Forelimb muscle (tissue), 1 donor: ENCODE measurements around the gene RERE. TPM values are rescaled to one million over a fixed set of nuclear protein-coding genes. Genes with fewer than 3 reads are reported as not detected.

ENCODE experiments used
- DNase-seq: peaks from one replicate; pipeline ENCODE4 v3.0.0-alpha.2; 2013; ENCODE audit warnings: low read depth
- polyA plus RNA-seq: library from polyadenylated mRNA; unstranded; fragments of 120-200 nt; gene quantifications from one replicate; pipeline ENCODE4 v1.2.1, GENCODE V29; 2013; ENCODE audit not compliant: insufficient read length

Gene RERE
- 72.2 TPM for polyA plus RNA-seq

GRCh38 chr1:8817412-8818324, at the start of gene RERE:
Gene RERE (minus strand): TSS chr1:8817640.
- peak; percentile 70 for DNase-seq

- no peak for DNase-seq
These were observed 49.5 kb upstream of the RERE start for GRCh38 chr1:8866792-8867415.

DNA sequence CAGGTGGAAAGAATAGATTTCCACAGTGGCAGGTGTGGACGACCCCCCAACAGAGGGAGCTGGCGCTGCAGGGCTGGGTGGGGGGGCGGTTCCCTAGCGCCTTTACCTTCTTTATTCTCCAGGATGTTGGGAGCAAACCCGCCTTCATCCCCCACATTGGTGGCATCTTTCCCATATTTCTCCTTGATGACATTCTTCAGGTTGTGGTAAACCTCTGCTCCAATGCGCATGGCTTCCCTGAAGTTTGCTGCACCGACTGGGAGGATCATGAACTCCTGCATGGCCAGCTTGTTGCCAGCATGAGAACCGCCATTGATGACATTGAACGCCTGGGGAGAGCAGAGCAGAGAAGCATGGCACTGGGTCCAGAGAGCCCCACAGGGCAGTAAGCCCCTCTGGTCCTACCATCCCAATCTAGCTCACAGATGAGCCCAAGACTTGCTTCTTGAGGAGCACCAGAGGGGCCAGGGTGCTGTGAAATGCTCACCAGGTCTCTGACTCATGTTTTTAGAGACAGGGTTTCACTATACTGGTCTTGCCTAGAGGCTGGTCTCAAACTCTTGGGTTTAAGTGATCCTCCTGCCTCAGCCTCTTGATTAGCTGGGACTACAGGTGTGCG, 48.8 kb upstream of the RERE start:
- DNase-seq = no peak

- DNase-seq = no peak
These were observed 47.4 kb upstream of the RERE start for GRCh38 chr1:8864713-8865344.

DNA sequence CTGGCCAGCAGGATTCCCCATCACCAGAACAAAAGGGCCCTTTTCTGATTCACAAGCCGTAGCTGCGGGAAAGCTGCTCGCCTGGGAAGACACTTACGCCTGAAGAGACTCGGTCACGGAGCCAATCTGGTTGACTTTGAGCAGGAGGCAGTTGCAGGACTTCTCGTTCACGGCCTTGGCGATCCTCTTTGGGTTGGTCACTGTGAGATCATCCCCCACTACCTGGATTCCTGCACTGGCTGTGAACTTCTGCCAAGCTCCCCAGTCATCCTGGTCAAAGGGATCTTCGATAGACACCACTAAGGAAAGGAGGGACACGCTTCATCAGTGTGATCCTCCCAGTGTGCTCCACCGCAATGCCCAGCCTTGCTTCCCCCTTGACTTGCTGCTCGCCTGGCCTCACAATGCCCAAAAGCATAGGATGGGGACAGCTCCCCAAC, 46.4 kb upstream of the RERE start:
- DNase-seq = no peak

DNA sequence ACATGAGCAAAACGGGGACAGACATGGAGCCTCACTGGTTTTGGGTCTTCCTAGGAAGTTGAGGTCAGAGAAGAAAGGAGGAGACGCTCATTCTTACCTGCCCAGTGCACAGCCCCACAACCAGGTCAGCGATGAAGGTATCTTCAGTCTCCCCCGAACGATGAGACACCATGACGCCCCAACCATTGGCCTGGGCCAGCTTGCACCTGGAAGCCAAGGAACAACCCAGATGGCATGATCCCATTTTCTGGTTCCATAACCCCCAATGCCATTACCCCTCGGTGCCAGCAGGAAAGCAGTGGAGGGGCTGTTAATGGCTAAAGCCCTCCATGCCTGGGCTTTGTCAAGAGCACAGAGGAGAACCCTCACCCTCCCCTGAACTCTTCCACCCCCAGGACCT, 45.7 kb upstream of the RERE start:
- no peak for DNase-seq

DNA sequence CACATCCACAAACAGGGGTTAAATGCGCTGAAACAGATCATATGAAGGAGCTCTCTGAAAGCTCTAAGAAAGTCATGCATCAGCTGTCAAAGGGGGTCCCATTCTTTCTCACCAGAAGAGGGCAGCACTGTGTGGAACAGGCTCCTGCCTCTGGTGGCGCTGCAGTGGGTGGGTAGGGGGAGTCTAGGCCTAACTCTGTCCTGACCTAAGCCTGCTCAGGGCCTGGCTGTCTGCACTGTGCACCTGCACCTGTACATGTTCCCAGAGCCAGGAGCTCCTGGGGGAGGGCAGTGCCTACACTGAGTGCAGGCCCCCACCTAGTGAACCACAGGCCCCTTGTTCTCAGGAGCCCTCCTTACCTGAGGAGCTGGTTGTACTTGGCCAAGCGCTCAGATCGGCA, 45.1 kb upstream of the RERE start:
- DNase-seq = no peak

- no peak for DNase-seq
These were observed 43.5 kb upstream of the RERE start for GRCh38 chr1:8860738-8861516.

DNA sequence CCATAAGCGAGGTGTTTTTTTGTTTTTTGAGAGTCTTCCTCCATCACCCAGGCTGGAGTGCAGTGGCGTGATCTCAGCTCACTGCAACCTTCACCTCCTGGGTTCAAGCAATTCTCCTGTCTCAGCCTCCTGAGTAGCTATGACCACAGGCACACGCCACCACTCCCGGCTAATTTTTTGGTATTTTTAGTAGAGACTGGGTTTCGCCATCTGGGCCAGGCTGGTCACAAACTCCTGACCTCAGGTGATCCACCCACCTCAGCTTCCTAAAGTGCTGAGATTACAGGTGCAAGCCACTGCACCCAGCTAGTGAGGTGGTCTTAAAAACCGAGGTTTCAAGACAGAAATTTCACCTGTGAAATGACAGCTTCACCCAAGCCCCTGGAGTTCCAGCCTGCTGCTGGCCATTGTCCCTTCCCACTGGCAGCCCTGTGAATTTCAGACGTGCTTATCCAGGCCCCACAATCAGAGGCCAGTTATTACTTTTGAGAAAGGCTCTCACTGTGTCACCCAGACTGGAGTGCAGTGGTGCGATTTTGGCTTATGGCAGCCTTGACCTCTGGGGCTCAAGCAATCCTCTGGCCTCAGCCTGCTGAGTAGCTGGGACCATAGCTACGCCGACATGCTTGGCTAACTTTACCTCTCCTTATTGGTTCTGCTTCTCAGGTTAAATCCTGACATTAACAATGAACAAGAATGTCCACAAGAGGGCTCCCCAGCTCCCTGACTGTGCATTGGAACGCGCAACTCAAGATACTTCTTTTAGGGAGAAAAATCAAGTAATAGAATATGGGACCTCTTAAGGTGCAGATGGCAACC, 41.7 kb upstream of the RERE start:
- DNase-seq = no peak

DNA sequence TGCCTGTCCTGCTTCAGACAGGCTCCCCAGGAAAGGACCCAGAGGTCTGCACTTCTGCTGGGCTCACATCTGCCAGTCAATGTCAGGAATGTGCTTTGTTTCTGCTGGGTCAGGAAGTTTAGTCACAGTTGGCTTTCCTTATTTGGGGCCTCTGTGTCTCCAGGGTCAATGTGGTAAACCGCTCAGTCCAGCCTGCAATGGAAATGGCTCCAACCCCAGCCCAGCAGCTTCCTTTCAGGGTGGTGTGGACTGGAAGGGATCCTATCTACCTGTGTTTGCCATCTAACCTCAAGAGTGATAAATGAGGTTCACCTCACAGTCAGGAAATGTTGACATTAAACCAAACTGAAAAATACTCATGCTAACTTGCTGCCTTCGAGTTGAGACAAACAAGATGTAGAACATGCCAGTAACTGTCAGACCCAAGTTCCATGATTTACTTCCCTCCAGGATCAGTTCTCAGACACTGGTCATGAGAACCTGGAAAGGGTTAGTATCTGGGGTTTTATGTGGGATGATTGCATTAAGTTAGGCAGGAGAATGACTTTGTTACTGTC, 40.8 kb upstream of the RERE start:
- no peak for DNase-seq

GRCh38 chr1:8856689-8857412, 39.4 kb upstream of the RERE start:
- DNase-seq = no peak

DNA sequence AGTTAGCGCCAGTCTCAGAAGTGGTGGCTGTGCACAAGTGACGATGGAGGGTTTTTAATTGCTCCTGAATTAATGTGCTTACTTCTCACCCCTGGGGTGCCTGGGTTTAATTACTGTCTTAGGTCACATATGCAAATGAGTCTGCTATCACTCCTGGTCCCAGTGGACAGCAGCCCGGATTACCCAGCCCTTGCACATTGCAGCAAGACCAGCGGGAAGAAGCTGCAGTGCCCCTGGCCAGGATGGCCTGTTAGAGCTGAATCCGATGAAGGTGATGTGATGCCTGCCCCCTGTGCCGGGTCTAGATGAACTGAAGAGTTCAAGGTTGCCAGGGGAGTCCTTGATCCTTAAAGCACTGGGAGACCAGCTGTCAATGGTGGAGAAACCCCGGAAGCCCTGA, 36.8 kb upstream of the RERE start:
- no peak for DNase-seq

DNA sequence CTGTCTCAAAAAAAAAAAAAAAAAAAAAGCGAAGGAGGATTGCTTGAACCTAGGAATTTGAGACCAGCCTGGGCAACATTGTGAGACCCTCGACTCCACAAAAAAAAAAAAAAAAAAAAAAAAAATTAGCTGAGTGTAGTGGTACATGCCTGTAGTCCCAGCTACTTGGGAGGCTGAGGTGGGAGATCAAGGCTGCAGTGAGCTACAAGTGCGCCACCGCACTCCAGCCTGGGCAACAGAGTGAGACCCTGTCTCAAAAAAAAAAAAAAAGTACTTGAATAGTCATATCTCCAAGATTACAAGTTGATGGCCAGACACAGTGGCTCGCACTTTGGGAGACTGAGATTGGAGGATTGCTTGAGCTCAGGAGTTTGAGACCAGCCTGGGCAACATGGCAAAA, 33.6 kb upstream of the RERE start:
- DNase-seq = no peak

- peak; percentile 66 for DNase-seq
These were observed 31.4 kb upstream of the RERE start for GRCh38 chr1:8848663-8849386.

DNA sequence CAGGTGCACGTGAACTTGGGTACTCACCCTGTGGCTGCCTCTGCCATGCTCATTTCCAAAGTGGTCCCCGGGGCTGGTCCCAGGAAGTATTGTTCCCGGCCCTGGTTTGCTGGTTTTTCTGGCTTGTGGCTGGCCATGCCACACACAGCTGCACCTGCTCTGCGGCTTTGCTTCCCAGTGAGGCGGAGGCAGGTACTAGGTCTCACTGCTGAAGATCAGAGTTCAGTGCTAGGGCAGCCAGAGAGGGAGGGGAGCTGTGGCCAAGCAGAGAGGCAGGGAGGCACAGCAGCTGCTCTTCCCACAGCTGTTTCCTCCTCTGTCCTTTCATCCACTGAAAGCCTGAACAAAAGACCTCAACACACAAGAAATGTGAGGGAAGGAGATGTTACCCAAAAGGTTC, 30.6 kb upstream of the RERE start:
- no peak for DNase-seq

DNA sequence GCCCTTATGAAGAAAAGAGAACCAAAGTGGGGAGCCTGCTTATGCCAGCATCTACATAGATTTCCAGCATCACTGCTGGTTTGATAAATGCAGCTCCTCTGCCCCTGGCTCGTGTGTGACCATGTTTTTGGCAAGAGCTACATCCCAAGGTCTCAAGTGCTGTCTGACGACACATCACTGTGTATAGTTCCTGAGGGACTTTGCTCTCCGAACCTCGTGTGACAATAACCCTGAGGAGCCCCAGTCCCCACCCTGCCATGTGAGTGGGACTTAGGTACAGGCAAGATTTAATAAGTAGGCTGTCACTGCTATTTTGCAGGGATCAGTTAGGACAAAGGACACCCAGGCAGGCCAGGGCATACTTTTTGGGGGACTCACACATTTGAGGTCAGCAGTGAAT, 28.8 kb upstream of the RERE start:
- no peak for DNase-seq

DNA sequence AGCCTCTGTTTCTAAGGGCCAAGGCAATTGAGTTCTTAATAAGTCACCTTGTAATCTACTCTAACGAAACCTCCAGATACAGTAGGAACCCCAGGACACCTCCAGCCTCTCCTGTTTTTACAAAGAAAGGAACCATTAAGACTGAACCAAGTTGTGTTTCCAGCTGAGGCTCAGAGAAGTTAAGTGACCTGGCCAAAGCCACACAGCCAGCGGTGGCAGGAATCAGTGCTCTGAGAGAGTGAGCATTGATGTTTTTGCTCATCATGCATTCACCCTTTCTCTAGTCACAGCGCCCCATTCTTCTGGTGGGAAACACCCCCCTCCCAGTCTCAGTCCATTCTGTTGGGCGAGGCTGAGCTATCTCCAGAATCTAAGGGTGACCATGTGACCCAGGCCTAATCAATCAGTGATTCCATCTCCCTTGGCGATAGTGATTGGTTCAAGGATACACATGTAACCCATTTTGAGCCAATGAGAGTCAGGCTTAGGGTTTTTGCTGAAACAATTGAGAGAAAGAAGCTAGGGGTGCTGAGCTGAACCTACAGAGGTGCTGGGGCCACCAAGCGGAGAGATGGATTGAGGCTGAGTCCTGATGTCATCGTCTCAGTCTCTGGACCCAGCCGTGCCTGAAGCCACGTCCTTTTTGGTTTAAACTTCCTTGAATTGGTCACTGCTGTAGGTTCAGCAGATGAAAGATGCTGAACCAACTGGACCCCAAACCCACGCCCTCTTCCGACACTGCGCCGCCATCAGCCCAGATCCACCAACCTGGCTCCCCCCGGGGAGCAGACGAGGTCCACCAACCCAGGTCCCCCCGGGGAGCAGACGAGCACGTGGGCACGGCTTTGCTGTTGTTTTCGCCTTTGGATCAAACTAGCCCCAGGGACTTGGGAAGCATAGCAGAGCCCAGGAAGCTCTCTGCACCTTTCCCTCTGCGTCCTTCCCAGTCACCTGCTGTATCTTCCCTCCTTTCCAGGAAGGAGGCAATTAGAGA, 28.0 kb upstream of the RERE start:
- DNase-seq = no peak
